SK-N-DZ (cell line): ENCODE results near the gene NUDT4.
"Not testable (repeated sequence)": the region's sequence is repeated elsewhere in the genome, so short reads cannot be mapped to it uniquely, and the experiment has no call there.

Experiments used
- DNase-seq: peaks from one replicate; pipeline ENCODE4 v3.0.0-alpha.2; 2015; ENCODE audit warnings: low spot score

NUDT4 gene

GRCh38 chr12:93366422-93366821 lies 11.3 kb upstream of the NUDT4 start:
- DNase-seq = no peak

- no peak for DNase-seq
Measured at GRCh38 chr12:93368766-93369165, 9.0 kb upstream of the NUDT4 start.

- DNase-seq = no peak
Measured at GRCh38 chr12:93369505-93369904, 8.2 kb upstream of the NUDT4 start.

GRCh38 chr12:93370947-93371346 lies 6.8 kb upstream of the NUDT4 start:
- no peak for DNase-seq

GRCh38 chr12:93373961-93374656 lies 3.6 kb upstream of the NUDT4 start:
- DNase-seq = no peak

- DNase-seq = no peak
Measured at GRCh38 chr12:93375906-93376305, 1.8 kb upstream of the NUDT4 start.

GRCh38 chr12:93376436-93377251 lies 1.1 kb upstream of the NUDT4 start:
- peak; percentile 32 for DNase-seq

GRCh38 chr12:93378196-93378997 lies 672 bp downstream of the NUDT4 start:
- DNase-seq = peak; percentile 60

GRCh38 chr12:93378998-93379325 lies 1.2 kb downstream of the NUDT4 start:
- peak; percentile 32 for DNase-seq

GRCh38 chr12:93379326-93379980 lies 1.7 kb downstream of the NUDT4 start:
- DNase-seq = no peak

- DNase-seq = no peak
Measured at GRCh38 chr12:93379981-93380361, 2.2 kb downstream of the NUDT4 start.

- peak; percentile 45 for DNase-seq
Measured at GRCh38 chr12:93380480-93381121, 2.9 kb downstream of the NUDT4 start.

- no peak for DNase-seq
Measured at GRCh38 chr12:93381161-93381975, 3.6 kb downstream of the NUDT4 start.

GRCh38 chr12:93381976-93382437 lies 4.3 kb downstream of the NUDT4 start:
- not testable (repeated sequence) for DNase-seq

- DNase-seq = no peak
Measured at GRCh38 chr12:93387780-93388179, 10.1 kb downstream of the NUDT4 start.

- no peak for DNase-seq
Measured at GRCh38 chr12:93390031-93390430, 12.3 kb downstream of the NUDT4 start.

- no peak for DNase-seq
Measured at GRCh38 chr12:93390549-93391297, 13.0 kb downstream of the NUDT4 start.

- no peak for DNase-seq
Measured at GRCh38 chr12:93393425-93393824, 15.7 kb downstream of the NUDT4 start.

GRCh38 chr12:93397412-93397811 lies 19.7 kb downstream of the NUDT4 start:
- no peak for DNase-seq
